B cell (primary cell): ENCODE results near the gene ANKRD11. TPM values are rescaled to one million over a fixed set of nuclear protein-coding genes. Genes with fewer than 3 reads are reported as not detected.

ENCODE experiments used
- ATAC-seq: fragments of 200-7000 bp; cut with Tn5 transposase; one replicate; pipeline ENCODE4 v1.10.0; 2021; ENCODE audit warnings: low read depth, mild to moderate bottlenecking, moderate number of reproducible peaks, moderate library complexity
- CTCF ChIA-PET: fragments of 350-600 bp; sonication (Branson Sonifier 250); formaldehyde crosslinking; loops from one replicate; lab custom pipeline; 2021; ENCODE audit warnings: antibody characterized with exemption, inconsistent platforms; lab: Charles Lee
- POLR2A ChIA-PET: fragments of 350-600 bp; sonication (Branson Sonifier 250); formaldehyde crosslinking; loops from one replicate; lab custom pipeline; 2021; ENCODE audit warnings: antibody characterized with exemption; lab: Charles Lee
- DNase-seq: peaks from one replicate; pipeline ENCODE4 v3.0.0; 2013
- H2AFZ ChIP-seq: 2 replicates; pipeline ENCODE4 v1.6.1; 2012; ENCODE audit warnings: mild to moderate bottlenecking, low read depth, low read length; ENCODE audit not compliant: insufficient read depth, poor library complexity, severe bottlenecking
- H3K27ac ChIP-seq, 2 donors: 1 replicate in 1 of 2; 2 replicates in 1 of 2; pipeline ENCODE4 v1.5.1; 2012 to 2013; ENCODE audit warnings: low read length in 2 of 2, mild to moderate bottlenecking in 2 of 2, moderate library complexity in 1 of 2
- H3K27me3 ChIP-seq, 4 experiments: fragments of 200-600 bp in 1 of 4; sonication (generic) in 1 of 4; replicated peaks in 1 of 4; 1 replicate in 2 of 4; 2 replicates in 2 of 4; pipeline versions ENCODE4 v1.6.1 to v1.7.0; 2013 to 2016; ENCODE audit warnings: low read length in 3 of 4, mild to moderate bottlenecking in 2 of 4, mixed read lengths in 1 of 4, moderate library complexity in 1 of 4; ENCODE audit not compliant: insufficient read depth in 4 of 4, control insufficient read depth in 3 of 4; ENCODE audit errors: control extremely low read depth in 1 of 4
- H3K36me3 ChIP-seq, 2 experiments: replicated peaks in 1 of 2; 1 replicate in 1 of 2; 2 replicates in 1 of 2; pipeline versions ENCODE4 v1.6.1 to v1.7.1; 2013; ENCODE audit warnings: low read length in 1 of 2; ENCODE audit not compliant: insufficient read depth in 2 of 2, control insufficient read depth in 1 of 2; ENCODE audit errors: control extremely low read depth in 1 of 2, extremely low read depth in 1 of 2
- H3K4me1 ChIP-seq, 2 donors: fragments of 200-600 bp in 1 of 2; sonication (generic) in 1 of 2; 1 replicate in 1 of 2; 2 replicates in 1 of 2; pipeline versions ENCODE4 v1.5.1 to v1.6.1; 2013 to 2017; ENCODE audit warnings: low read length in 2 of 2; ENCODE audit not compliant: control insufficient read depth in 2 of 2, insufficient read depth in 2 of 2
- H3K4me2 ChIP-seq: replicated peaks from 2 replicates; pipeline ENCODE3; 2012; ENCODE audit warnings: mild to moderate bottlenecking, low read depth, low read length; ENCODE audit not compliant: poor library complexity, severe bottlenecking
- H3K4me3 ChIP-seq, 5 experiments: fragments of 200-600 bp in 1 of 5; sonication (generic) in 1 of 5; 1 replicate in 3 of 5; 2 replicates in 2 of 5; pipeline versions ENCODE4 v1.5.1 to v1.7.0; 2011 to 2016; ENCODE audit warnings: low read length in 4 of 5, mild to moderate bottlenecking in 4 of 5, low read depth in 2 of 5, control low read depth in 1 of 5, moderate library complexity in 1 of 5; ENCODE audit not compliant: insufficient read depth in 1 of 5; ENCODE audit errors: control extremely low read depth in 1 of 5, extremely low read depth in 1 of 5
- H3K79me2 ChIP-seq: fragments of 200-600 bp; sonication (generic); one replicate; pipeline ENCODE4 v1.6.0; 2016; ENCODE audit warnings: low read length; ENCODE audit not compliant: control insufficient read depth, insufficient read depth
- H3K9ac ChIP-seq: fragments of 200-600 bp; sonication (generic); 2 replicates; pipeline ENCODE4 v1.6.1; 2017; ENCODE audit warnings: mild to moderate bottlenecking, low read length, moderate library complexity
- H3K9me3 ChIP-seq, 3 donors: one replicate each; pipeline versions ENCODE4 v1.6.1 to v1.7.1; 2013; ENCODE audit warnings: low read length in 2 of 3; ENCODE audit not compliant: control insufficient read depth in 2 of 3, insufficient read depth in 1 of 3; ENCODE audit errors: control extremely low read depth in 1 of 3
- H4K20me1 ChIP-seq: 2 replicates; pipeline ENCODE4 v1.6.0; 2012; ENCODE audit warnings: mild to moderate bottlenecking, low read length; ENCODE audit not compliant: insufficient read depth, control insufficient read depth, poor library complexity, severe bottlenecking
- H3K27ac Mint-ChIP-seq: one replicate; pipeline ENCODE4 v1.8.0; 2021; ENCODE audit warnings: mixed read lengths
- H3K27me3 Mint-ChIP-seq: one replicate; pipeline ENCODE4 v1.8.0; 2021; ENCODE audit warnings: mixed read lengths
- H3K4me1 Mint-ChIP-seq: one replicate; pipeline ENCODE4 v1.8.0; 2021; ENCODE audit warnings: mixed read lengths
- H3K4me3 Mint-ChIP-seq: one replicate; pipeline ENCODE4 v1.8.0; 2021; ENCODE audit warnings: mixed read lengths
- H3K9me3 Mint-ChIP-seq: one replicate; pipeline ENCODE4 v1.8.0; 2022; ENCODE audit warnings: mixed read lengths; ENCODE audit not compliant: insufficient read depth
- CTCF ChIP-seq: fragments of 200-600 bp; IDR thresholded peaks from one replicate; pipeline ENCODE4 v1.8.0; 2022; ENCODE audit warnings: antibody characterized with exemption, mild to moderate bottlenecking
- EZH2 ChIP-seq: IDR thresholded peaks from 2 replicates; pipeline ENCODE4 v1.6.1; 2012; ENCODE audit warnings: borderline replicate concordance, low read depth, mild to moderate bottlenecking, moderate library complexity, low read length; ENCODE audit not compliant: insufficient read depth, poor library complexity, severe bottlenecking
- WGBS: methylation state at CpG from one replicate; pipeline ENCODE4 v1.1.5; 2013; ENCODE audit warnings: missing lambda C conversion rate; ENCODE audit not compliant: insufficient coverage; 5-methylcytosine and 5-hydroxymethylcytosine counted together
- intact Hi-C: fragments of 100-400 bp; cut with micrococcal nuclease; formaldehyde crosslinking; loops from one replicate; pipeline ENCODE4 v1.10.0; 2022
- polyA plus RNA-seq: library from polyadenylated mRNA; depleted of rRNA; stranded (reverse); fragments of >200 nt; gene quantifications from 2 replicates; pipeline ENCODE4 v1.2.3, GENCODE V29; 2012
- total RNA-seq, 2 donors: library from RNA; stranded (reverse); fragments of 120-200 nt in 1 of 2; gene quantifications; 1 replicate in 1 of 2; 2 replicates in 1 of 2; pipeline versions ENCODE4 v1.2.3 to v1.2.4, GENCODE V29; 2013 to 2022

The ANKRD11 gene
- total and polyA plus RNA-seq, 2 donors (not counting 1 experiment from before 2014, with no cell fraction given) = 67.9 to 314 TPM

GRCh38 chr16:89253548-89254287 is 236.6 kb downstream of the ANKRD11 start:
- Mint-ChIP-seq H3K4me1 (peaks cover 20% of the 10 kb centered on the region), H3K27ac (no peak overlapping the region), H3K4me3 (no peak overlapping the region), H3K9me3 (peaks cover 5% of the 10 kb centered on the region), H3K27me3 (peaks cover 21% of the 10 kb centered on the region)
- TF ChIP-seq CTCF (no peak), EZH2 (no peak)
- H3K9ac ChIP-seq = no peak overlapping the region
- H3K36me3 ChIP-seq = no peaks in the 10 kb centered on the region
- DNase-seq (no peak), ATAC-seq (no peak)
- POLR2A ChIA-PET = no interaction called here
- no peak overlapping the region for H2AFZ ChIP-seq
- H4K20me1 ChIP-seq = no peaks in the 10 kb centered on the region
- H3K4me3 ChIP-seq = no peak overlapping the region
- peaks cover 1 to 40% (median 7%) of the 10 kb centered on the region in 3 donors for H3K9me3 ChIP-seq
- intact Hi-C loops = loop anchor here (10.0 kb wide), 1 partner anchor 121 kb away; no protein-coding TSS in a partner anchor
- CTCF ChIA-PET = no interaction called here
- peaks cover 16 to 19% of the 10 kb centered on the region in 2 donors for H3K4me1 ChIP-seq
- H3K27ac ChIP-seq = no peak overlapping the region
- 93% methylated on average over 9 of the region's 10 CpGs for WGBS
- peaks cover 0 to 27% (median 16%) of the 10 kb centered on the region in 4 experiments for H3K27me3 ChIP-seq
- no peak overlapping the region for H3K4me2 ChIP-seq
- H3K79me2 ChIP-seq = no peaks in the 10 kb centered on the region
